ENCODE data around the gene DLAT.

DLAT gene

DNA sequence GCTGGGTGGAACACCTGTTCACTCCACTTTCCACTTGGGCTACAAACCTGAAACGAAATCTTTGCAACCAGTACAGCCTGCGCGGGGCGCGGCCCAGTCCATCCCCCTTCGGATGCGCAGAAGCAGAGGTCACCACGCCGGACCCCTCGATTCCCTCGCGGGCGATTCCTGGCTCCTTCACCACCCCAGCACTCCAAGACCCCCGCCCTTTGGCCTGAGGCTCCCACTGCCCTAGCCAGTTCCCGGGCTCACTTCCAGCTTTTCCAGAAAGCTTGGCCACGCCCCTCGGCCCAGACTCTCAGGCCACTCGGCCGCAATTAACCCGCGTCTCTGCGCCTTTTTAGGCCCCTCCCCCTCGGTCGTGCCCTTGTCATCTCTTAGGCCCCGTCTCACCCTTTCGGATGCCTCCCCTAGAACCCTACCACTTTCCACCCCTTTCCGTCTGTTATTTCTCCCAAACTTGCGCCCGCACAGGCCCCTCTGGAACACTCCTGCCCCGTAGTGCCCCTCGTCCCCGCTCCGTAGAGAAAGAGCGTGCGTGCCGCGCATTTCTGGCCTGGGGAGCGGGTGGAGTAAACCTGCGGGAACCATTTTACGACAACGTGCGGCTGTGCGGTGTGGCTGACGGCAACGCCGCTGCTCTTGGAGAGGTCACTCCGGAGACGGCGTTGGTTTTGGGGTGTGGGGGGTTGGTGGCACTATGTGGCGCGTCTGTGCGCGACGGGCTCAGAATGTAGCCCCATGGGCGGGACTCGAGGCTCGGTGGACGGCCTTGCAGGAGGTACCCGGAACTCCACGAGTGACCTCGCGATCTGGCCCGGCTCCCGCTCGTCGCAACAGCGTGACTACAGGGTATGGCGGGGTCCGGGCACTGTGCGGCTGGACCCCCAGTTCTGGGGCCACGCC lies at the start of gene DLAT:
Gene DLAT (plus strand): TSS at position 636 of the 906 bp plus-strand sequence. CDS start 65 bp downstream, at position 701.
- DNase-seq (ENCODE audit: low spot score): peak; percentile 85

DNA sequence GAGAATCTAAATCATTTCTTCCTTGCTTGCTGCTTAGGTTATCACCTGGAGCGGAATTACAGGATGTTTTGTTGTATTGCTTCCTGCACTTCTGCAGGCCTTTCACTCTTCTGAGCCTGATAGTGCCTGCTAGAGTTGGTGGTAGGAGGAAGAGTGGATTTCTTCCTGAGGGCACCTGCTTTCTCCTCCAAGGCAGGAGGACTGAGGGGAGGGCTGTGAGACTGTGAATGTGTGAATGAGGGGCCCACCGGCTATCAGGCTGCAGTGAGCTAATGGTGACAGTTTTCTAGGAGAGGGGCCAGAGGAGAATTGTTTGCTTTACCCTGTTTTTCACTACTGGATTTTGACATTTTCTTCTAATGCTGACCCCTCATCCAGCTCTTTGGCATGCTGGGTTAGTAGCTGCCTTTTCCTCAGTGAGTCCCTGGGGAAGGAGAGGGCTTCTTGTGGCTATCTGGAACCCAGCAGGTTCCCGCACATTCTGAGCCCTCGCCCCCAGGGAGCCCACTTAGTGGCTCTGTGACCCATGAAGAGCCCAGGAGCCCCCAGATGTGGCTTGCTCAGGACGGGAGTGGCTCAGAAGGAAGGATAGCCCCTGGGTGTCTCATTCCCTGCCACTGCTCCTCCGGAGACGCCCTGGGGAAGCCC lies 49.0 kb upstream of the DLAT start:
- DNase-seq (ENCODE audit: low spot score): no peak

- peak; percentile 31 for DNase-seq (ENCODE audit: low spot score)
Observed at GRCh38 chr11:111976767-111977145, 48.5 kb upstream of the DLAT start.

DNA sequence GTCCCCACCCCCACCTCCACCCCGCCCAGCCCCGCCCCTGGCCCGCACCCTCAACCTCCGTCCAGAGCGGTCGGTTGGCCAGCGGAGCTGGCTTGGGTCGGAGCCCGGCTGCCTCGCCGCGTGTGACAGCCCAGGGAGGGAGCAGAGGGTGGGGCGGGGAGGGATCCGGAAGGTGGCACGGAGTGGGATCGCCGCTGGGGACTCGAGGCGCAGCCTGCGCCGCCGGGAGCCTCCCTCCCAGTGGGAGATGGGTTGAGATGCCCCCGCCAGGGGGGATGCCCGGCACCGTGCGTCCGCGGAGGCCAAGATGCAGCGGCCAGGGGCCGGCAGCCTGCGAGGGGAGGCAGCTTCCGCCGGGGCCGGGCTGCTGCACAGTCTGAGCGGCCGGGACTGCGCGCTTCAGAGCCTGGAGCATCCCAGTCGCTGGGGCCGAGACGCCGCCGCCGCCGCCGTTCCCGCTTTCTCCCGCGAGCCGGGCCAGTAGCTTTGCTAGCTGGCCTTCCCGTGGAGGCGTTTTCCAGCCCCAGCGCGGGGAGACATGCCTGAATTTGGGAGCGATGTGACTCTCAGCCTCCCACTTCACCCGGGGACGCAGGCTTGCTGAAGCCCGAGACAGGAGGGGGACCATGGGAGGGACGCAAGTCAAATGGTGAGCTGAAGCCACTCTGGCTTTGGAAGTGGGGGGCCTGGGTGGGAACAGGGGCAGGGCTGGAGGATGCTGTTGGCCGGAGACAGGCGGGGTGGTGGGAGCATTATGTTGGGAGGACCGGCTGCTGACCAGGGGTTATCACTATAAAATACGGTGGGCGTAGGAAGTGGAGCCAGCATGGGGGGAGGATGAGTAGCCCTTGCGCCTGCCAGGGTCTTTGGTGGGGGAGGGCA lies 47.8 kb upstream of the DLAT start:
- peak; percentile 72 for DNase-seq (ENCODE audit: low spot score)

DNA sequence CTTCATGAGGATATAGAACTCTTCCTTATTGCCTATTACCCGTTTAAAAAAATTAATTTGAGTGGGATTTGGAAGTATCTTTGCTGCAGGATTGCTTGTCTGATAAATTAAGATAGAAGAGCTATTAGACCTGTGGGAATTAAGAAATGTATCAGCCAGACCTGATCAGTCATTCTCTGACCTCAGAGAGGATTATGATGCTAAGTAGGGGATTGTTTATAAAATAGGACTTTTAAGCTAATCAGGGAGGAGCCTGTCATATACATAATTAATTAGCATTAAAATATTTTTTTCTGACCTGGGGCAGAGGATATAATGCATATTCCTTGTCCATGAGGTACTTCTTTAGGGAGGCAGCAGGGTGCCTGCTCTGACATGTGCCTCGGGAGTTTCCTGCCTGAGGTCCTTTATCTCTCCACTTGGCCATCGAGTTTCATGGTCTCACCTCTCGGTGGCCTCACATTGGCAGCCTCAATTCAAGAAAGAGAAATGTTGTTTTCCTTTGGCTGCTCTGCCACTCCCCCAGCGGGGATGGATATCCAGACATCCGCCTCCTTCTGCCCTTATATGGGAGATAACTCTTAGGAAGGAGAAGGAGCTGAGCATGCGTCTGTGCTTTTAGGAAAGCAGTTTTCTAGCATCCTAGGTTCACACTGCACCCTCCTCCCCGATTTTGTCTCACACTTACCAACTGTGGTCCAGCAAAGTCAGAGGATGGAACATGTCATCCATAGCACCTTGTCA lies 47.0 kb upstream of the DLAT start:
- peak; percentile 94 for DNase-seq (ENCODE audit: low spot score)

DNA sequence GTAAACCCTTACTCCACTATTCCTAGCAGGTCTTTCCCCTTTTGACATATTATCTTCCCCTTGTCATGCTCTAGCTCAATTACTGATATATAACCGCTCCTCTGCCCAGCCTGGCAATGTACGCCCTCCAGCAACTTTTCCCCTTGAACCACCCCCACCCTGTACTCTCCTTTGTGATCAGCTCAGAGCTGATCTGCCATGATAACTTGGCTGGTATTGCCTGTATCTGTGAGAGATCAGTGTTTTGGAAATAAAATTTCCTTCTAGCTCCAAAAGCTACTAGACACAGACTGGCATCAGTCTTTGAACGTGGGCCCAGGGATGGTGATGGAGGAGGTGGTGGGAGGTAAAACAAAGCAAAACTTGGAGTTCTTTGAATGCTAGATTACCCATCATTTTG lies 45.1 kb upstream of the DLAT start:
- DNase-seq (ENCODE audit: low spot score): no peak

GRCh38 chr11:111981270-111981669 lies 43.9 kb upstream of the DLAT start:
- DNase-seq (ENCODE audit: low spot score): no peak

GRCh38 chr11:111982019-111982464 lies 43.2 kb upstream of the DLAT start:
- DNase-seq (ENCODE audit: low spot score): peak; percentile 33

DNA sequence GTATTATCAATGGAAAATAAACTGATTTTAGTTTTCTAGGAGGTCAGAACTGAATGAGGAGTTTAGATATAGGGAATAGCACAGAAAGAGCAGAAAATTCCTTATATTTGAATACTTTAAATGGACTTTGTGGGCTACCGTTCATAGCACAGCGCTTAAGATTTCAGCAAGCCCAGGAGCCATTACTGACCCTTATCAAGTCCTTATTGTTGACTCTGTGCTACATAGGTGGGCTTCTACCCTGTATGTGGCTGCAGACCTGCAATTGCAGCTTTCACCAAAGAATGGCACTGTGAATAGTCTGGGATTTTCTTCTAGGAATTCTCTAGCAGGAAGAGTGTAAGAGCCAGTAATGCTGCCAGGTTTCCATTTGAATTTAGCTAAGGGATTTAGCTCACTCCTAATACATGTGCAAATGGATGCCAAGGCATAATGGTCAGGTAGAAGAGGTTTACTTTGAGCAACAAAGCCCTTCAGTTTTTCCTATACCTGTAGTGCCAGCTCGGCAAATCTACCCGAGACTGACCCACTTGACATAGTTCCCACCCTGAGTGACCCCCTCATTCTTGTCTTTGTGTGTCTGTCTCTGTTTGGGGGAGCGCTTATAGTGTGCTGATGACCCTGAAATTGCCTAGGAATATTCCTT lies 42.5 kb upstream of the DLAT start:
- DNase-seq (ENCODE audit: low spot score): no peak

- no peak for DNase-seq (ENCODE audit: low spot score)
Observed at GRCh38 chr11:111983187-111983986, 41.8 kb upstream of the DLAT start.

GRCh38 chr11:111986589-111986988 lies 38.6 kb upstream of the DLAT start:
- DNase-seq (ENCODE audit: low spot score): no peak

DNA sequence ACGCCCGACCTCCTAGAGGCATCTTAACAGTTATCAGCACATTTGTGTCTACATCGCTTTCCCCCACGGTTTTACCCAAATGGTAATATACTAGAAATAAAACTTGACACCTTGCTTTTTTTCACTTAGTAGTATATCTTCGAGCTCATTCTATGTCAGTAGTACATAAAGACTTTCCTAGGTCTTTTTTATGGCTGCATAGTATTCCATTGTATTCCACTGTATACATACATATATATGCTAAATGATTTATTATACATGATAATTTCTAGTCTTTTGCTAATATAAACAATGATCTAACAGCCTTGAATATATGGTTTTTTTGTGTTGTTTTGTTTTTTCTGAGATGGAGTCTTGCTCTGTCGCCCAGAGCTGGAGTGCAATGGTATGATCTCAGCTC lies 34.8 kb upstream of the DLAT start:
- no peak for DNase-seq (ENCODE audit: low spot score)

GRCh38 chr11:111992206-111992855 lies 32.9 kb upstream of the DLAT start:
- no peak for DNase-seq (ENCODE audit: low spot score)

DNA sequence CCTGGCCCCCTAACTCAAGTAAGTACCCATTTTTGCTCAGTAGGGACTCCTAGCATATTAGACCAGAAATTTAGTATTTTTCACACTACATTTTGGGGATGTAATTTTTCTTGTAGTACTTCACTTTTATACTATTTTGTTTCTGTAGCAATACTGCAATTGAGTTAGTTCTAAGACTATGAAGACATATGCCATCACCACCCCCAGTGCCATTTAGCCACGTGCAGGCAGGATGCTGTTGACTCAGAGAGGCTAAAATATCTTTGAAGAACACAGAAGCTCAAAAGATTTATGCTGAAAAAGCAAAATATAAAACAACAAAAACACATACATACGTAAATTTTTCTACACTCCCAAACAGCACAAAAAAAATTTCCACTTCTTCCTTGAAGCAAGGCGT lies 29.1 kb upstream of the DLAT start:
- no peak for DNase-seq (ENCODE audit: low spot score)

- peak; percentile 55 for DNase-seq (ENCODE audit: low spot score)
Observed at GRCh38 chr11:111996669-111997068, 28.5 kb upstream of the DLAT start.

DNA sequence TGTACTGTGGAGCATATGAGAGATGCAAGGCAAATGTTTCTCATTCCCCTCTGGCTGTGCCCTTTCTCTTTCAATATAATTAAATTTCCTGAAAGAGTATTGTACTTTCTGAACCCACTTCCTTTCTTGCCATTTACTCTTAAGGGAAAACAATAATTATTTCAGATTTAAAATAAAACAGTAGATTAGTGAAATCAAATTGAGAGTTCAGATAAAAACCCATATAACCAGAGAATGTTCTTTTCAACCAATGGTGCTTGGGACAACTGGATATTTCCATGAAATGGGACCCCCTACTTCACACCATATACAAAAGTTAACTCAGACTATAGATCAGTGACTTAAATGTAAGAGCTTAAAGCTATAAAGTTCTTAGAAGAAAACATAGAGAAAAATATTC lies 26.1 kb upstream of the DLAT start:
- DNase-seq (ENCODE audit: low spot score): no peak

GRCh38 chr11:112000703-112001102 lies 24.5 kb upstream of the DLAT start:
- DNase-seq (ENCODE audit: low spot score): no peak

GRCh38 chr11:112002491-112003216 lies 22.6 kb upstream of the DLAT start:
- DNase-seq (ENCODE audit: low spot score): no peak

DNA sequence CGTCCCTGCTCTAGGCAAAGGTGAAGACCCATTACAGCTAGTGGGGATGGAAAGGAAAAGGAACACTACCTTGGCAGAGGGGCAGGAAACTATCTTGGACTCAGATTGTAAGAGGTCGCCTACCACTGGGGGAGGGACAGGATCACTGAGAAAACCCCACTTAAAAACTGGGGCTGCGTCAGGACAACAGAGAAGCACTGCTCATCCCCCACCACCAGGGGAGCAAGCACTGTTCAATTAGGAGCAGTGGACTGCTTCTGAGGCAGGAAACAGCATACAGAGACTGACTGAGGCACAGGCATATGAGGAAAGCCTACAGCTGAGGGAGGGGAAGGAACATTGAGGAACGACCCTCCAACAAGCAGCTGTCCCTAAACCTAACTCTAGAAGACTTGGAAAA lies 20.8 kb upstream of the DLAT start:
- no peak for DNase-seq (ENCODE audit: low spot score)

All from AG08395 (cell line).